Stomach (tissue), 4 donors: Measurements from ENCODE around the gene TMEM256.

Experiments used
- EP300 ChIP-seq: sonication (generic); formaldehyde crosslinking; IDR thresholded peaks from one replicate; pipeline ENCODE4 v1.6.1; 2017; ENCODE audit warnings: antibody characterized with exemption
- POLR2AphosphoS5 ChIP-seq, 3 donors: sonication (generic); formaldehyde crosslinking; IDR thresholded peaks; one replicate each; pipeline ENCODE4 v1.6.1; 2016; ENCODE audit warnings: antibody characterized with exemption in 3 of 3
- TF ChIP-seq, protein P1 (sequence below), 7 experiments: fragments of 450-650 bp in 4 of 7; fragments of 200-600 bp in 3 of 7; sonication (generic) in 3 of 7; IDR thresholded peaks; one replicate each; pipeline ENCODE4 v1.5.1; 2016 to 2019; ENCODE audit warnings: antibody characterized with exemption in 7 of 7, control low read depth in 2 of 7, mild to moderate bottlenecking in 1 of 7

DNA sequence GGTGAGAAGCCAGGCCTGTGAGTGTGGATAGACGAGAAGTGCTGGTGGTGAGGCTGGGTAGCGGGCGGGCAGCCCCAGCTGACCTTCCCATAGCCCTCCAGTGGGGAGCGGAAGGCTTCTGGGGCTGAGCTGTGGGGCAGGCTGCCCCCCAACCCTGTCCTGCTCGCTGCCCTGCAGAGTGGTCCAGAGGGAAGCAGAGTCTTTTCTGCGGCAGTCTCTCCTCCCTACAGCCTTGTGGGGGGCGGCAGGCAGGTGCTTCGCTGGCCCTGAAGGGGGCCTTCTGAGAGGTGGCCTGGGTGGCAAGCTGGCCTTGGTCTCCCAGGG is 7.5 kb upstream of the TMEM256 start:
- TF ChIP-seq POLR2AphosphoS5 (IDR thresholded peaks at IDR 0.05): no peak
- TF ChIP-seq, protein P1, sequence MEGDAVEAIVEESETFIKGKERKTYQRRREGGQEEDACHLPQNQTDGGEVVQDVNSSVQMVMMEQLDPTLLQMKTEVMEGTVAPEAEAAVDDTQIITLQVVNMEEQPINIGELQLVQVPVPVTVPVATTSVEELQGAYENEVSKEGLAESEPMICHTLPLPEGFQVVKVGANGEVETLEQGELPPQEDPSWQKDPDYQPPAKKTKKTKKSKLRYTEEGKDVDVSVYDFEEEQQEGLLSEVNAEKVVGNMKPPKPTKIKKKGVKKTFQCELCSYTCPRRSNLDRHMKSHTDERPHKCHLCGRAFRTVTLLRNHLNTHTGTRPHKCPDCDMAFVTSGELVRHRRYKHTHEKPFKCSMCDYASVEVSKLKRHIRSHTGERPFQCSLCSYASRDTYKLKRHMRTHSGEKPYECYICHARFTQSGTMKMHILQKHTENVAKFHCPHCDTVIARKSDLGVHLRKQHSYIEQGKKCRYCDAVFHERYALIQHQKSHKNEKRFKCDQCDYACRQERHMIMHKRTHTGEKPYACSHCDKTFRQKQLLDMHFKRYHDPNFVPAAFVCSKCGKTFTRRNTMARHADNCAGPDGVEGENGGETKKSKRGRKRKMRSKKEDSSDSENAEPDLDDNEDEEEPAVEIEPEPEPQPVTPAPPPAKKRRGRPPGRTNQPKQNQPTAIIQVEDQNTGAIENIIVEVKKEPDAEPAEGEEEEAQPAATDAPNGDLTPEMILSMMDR (IDR thresholded peaks at IDR 0.05): no peak
- no peak for TF ChIP-seq EP300
